Neural progenitor cell (in vitro differentiated cells): ENCODE results near the gene UBE2F. TPM values are rescaled to one million over a fixed set of nuclear protein-coding genes. Genes with fewer than 3 reads are reported as not detected.
A peak's percentile ranks its signal among the peaks of the same experiment; 100 is the strongest.

Experiments used
- DNase-seq: peaks from one replicate; pipeline ENCODE4 v3.0.0-alpha.2; 2016; ENCODE audit warnings: low spot score
- H2AFZ ChIP-seq: fragments of 200-600 bp; sonication (generic); replicated peaks from 2 replicates; pipeline ENCODE4 v1.6.1; 2016; ENCODE audit warnings: antibody characterized with exemption
- H3F3A ChIP-seq: fragments of 200-600 bp; sonication (generic); 2 replicates; pipeline ENCODE4 v1.6.1; 2016; ENCODE audit warnings: antibody characterized with exemption, low read depth
- H3K27ac ChIP-seq: fragments of 200-600 bp; sonication (generic); 2 replicates; pipeline ENCODE4 v1.5.1; 2016; ENCODE audit warnings: mild to moderate bottlenecking
- H3K27me3 ChIP-seq: fragments of 200-600 bp; sonication (generic); 2 replicates; pipeline ENCODE4 v1.6.1; 2016; ENCODE audit warnings: mild to moderate bottlenecking, moderate library complexity
- H3K36me3 ChIP-seq: fragments of 200-600 bp; sonication (generic); 2 replicates; pipeline ENCODE4 v1.5.1; 2016
- H3K4me1 ChIP-seq: fragments of 200-600 bp; sonication (generic); 2 replicates; pipeline ENCODE4 v1.6.1; 2016; ENCODE audit warnings: mixed run types
- H3K4me2 ChIP-seq: fragments of 200-600 bp; sonication (generic); 2 replicates; pipeline ENCODE4 v1.6.1; 2016
- H3K4me3 ChIP-seq: fragments of 200-600 bp; sonication (generic); 2 replicates; pipeline ENCODE4 v1.5.1; 2016
- H3K79me2 ChIP-seq: fragments of 200-600 bp; sonication (generic); 2 replicates; pipeline ENCODE4 v1.6.1; 2016; ENCODE audit warnings: low read depth
- H3K9ac ChIP-seq: fragments of 200-600 bp; sonication (generic); 2 replicates; pipeline ENCODE4 v1.6.1; 2016
- H3K9me3 ChIP-seq: fragments of 200-600 bp; sonication (generic); 2 replicates; pipeline ENCODE4 v1.5.1; 2016; ENCODE audit warnings: low read depth
- H4K20me1 ChIP-seq: fragments of 200-600 bp; sonication (generic); 2 replicates; pipeline ENCODE4 v1.6.1; 2016; ENCODE audit warnings: low read depth
- H3K27ac Mint-ChIP-seq: 3 replicates; pipeline ENCODE4 v1.8.0; 2021; ENCODE audit warnings: mixed read lengths
- H3K27me3 Mint-ChIP-seq: 2 replicates; pipeline ENCODE4 v1.8.0; 2022; ENCODE audit warnings: low read depth, mild to moderate bottlenecking, inconsistent platforms, moderate library complexity, mixed read lengths; ENCODE audit not compliant: insufficient read depth
- H3K36me3 Mint-ChIP-seq: 3 replicates; pipeline ENCODE4 v1.8.0; 2021; ENCODE audit warnings: mixed read lengths
- H3K4me1 Mint-ChIP-seq: 3 replicates; pipeline ENCODE4 v1.8.0; 2021; ENCODE audit warnings: mixed read lengths
- H3K4me3 Mint-ChIP-seq: 3 replicates; pipeline ENCODE4 v1.8.0; 2021; ENCODE audit warnings: mild to moderate bottlenecking, moderate library complexity, mixed read lengths
- H3K9me3 Mint-ChIP-seq: 3 replicates; pipeline ENCODE4 v1.8.0; 2020; ENCODE audit warnings: mixed read lengths
- EZH2 ChIP-seq: fragments of 200-600 bp; sonication (generic); IDR thresholded peaks from 2 replicates; pipeline ENCODE4 v1.6.1; 2017; ENCODE audit warnings: antibody characterized with exemption, mild to moderate bottlenecking, moderate library complexity
- EZH2phosphoT487 ChIP-seq: fragments of 200-600 bp; sonication (generic); IDR thresholded peaks from 2 replicates; pipeline ENCODE4 v1.6.1; 2017; ENCODE audit warnings: antibody characterized with exemption
- total RNA-seq: library from RNA; depleted of rRNA; stranded (reverse); fragments of >200 nt; gene quantifications from 2 replicates; pipeline ENCODE4 v1.2.3, GENCODE V29; 2015; ENCODE audit warnings: low replicate concordance
- TF ChIP-seq, protein P1 (sequence below): fragments of 200-600 bp; sonication (generic); IDR thresholded peaks from 2 replicates; pipeline ENCODE4 v1.5.1; 2017; ENCODE audit warnings: antibody characterized with exemption, mild to moderate bottlenecking

The UBE2F gene
- total RNA-seq, 1 donor from 2014 or later = 77.4 TPM

DNA sequence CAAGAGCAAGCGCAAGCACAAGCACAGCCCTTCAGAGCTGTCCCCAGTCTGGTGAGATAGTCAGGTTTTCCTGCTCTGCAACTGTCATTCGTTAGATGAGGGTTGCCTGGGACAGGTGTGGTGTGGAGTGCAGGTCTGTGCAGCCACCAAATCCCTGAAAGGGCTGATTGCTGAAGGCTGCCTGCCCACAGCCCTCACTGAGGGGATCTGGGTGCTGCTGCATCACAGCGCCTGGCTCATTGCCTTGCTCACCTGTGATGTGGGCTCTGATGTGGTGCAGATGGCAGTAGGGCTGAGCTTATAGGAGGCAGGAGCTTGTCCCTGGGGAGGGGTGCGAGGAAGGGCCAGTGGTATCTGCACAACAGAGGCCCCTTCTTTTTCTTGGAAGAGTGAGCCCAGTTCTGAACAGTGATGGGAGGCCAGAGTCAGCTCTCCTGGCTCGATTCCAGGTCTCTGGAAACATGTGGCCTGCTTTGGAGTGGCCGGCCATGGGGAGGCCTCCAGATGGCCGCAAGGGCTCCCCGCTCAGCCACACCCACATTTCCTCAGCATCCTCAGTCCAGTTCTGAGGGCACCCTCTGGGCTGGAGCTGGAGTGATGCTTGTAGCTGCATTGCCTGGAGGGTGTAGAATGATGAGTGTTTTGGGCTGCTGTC, 11.4 kb downstream of the UBE2F start:
- H3K4me3 Mint-ChIP-seq = no peak overlapping the region
- peaks cover 68% of the 10 kb centered on the region for H3K79me2 ChIP-seq
- H3K36me3 ChIP-seq = no peaks in the 10 kb centered on the region
- H3F3A ChIP-seq = no peaks in the 10 kb centered on the region
- H3K27me3 ChIP-seq = no peaks in the 10 kb centered on the region
- H3K4me1 Mint-ChIP-seq = peaks cover 25% of the 10 kb centered on the region
- no peak overlapping the region for H2AFZ ChIP-seq
- H4K20me1 ChIP-seq = peaks cover 58% of the 10 kb centered on the region
- no peak for DNase-seq
- H3K9me3 ChIP-seq = no peaks in the 10 kb centered on the region
- H3K4me2 ChIP-seq = no peak overlapping the region
- H3K9ac ChIP-seq = no peak overlapping the region
- H3K27me3 Mint-ChIP-seq = no peaks in the 10 kb centered on the region
- peaks cover 6% of the 10 kb centered on the region for H3K4me1 ChIP-seq
- H3K4me3 ChIP-seq = no peak overlapping the region
- H3K27ac ChIP-seq = no peak overlapping the region
- H3K36me3 Mint-ChIP-seq = peaks cover 15% of the 10 kb centered on the region
- no peak overlapping the region for H3K27ac Mint-ChIP-seq
- no peaks in the 10 kb centered on the region for H3K9me3 Mint-ChIP-seq
- TF ChIP-seq, protein P1, sequence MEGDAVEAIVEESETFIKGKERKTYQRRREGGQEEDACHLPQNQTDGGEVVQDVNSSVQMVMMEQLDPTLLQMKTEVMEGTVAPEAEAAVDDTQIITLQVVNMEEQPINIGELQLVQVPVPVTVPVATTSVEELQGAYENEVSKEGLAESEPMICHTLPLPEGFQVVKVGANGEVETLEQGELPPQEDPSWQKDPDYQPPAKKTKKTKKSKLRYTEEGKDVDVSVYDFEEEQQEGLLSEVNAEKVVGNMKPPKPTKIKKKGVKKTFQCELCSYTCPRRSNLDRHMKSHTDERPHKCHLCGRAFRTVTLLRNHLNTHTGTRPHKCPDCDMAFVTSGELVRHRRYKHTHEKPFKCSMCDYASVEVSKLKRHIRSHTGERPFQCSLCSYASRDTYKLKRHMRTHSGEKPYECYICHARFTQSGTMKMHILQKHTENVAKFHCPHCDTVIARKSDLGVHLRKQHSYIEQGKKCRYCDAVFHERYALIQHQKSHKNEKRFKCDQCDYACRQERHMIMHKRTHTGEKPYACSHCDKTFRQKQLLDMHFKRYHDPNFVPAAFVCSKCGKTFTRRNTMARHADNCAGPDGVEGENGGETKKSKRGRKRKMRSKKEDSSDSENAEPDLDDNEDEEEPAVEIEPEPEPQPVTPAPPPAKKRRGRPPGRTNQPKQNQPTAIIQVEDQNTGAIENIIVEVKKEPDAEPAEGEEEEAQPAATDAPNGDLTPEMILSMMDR = no peak
- no peak for TF ChIP-seq EZH2
- TF ChIP-seq EZH2phosphoT487 = no peak

DNA sequence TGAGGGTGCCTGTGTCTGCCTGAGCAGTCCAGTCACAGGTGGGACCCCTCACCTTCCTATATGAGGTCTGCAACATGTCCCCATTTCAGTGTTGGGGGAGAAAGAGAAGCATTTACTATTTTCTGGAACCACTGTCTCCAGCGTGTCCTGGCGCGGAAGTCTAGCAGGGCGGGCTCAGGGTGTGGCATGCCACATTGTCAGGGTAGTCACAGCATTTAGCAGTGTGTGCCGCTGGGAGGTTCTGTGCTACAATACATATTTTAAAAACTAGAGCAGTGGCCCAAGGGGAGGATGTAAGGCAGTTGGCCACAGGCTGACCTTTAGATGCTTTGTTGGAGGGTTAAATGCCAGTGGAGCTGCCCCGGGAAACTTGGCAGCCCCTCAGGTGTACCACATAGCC, 12.5 kb downstream of the UBE2F start:
- no peak overlapping the region for H3K4me2 ChIP-seq
- H4K20me1 ChIP-seq = peaks cover 56% of the 10 kb centered on the region
- no peak for DNase-seq
- no peaks in the 10 kb centered on the region for H3K9me3 Mint-ChIP-seq
- H3K27ac Mint-ChIP-seq = peak overlapping the region; percentile 42
- H3K27me3 ChIP-seq = no peaks in the 10 kb centered on the region
- peak overlapping the region; percentile 27 for H3K9ac ChIP-seq
- H3K79me2 ChIP-seq = peaks cover 68% of the 10 kb centered on the region
- peaks cover 6% of the 10 kb centered on the region for H3K4me1 ChIP-seq
- peaks cover 25% of the 10 kb centered on the region for H3K4me1 Mint-ChIP-seq
- no peaks in the 10 kb centered on the region for H3K27me3 Mint-ChIP-seq
- TF ChIP-seq, protein P1 = no peak
- TF ChIP-seq EZH2 = no peak
- TF ChIP-seq EZH2phosphoT487 = no peak
- no peaks in the 10 kb centered on the region for H3K9me3 ChIP-seq
- H3K4me3 Mint-ChIP-seq = no peak overlapping the region
- no peak overlapping the region for H3K4me3 ChIP-seq
- no peaks in the 10 kb centered on the region for H3F3A ChIP-seq
- H3K27ac ChIP-seq = no peak overlapping the region
- H2AFZ ChIP-seq = no peak overlapping the region
- peaks cover 18% of the 10 kb centered on the region for H3K36me3 Mint-ChIP-seq
- no peaks in the 10 kb centered on the region for H3K36me3 ChIP-seq

DNA sequence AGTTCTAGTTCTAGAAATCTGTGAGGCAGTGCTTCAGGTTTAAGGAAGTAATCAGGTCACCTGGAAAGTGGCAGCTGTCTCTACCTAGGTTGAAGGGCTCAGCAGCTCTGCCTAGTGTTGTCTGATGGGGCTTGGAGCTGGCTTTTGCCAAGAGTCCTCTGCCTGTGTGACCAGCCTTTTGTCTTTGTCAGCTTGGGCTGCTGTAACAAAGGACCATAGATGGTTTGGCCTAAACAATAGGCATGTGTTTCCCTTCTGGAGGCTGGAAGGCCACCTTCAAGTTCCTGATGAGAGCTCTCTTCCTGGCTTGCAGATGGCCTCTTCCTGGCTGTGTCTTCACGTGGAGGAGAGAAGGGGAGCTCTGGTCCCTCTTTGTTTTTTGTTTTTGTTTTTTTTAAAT, 13.3 kb downstream of the UBE2F start:
- TF ChIP-seq, protein P1 = no peak
- TF ChIP-seq EZH2 (no peak), EZH2phosphoT487 (no peak)
- Mint-ChIP-seq H3K27me3 (no peaks in the 10 kb centered on the region), H3K27ac (peak overlapping the region; percentile 46), H3K4me1 (peaks cover 26% of the 10 kb centered on the region), H3K36me3 (peaks cover 19% of the 10 kb centered on the region), H3K9me3 (no peaks in the 10 kb centered on the region), H3K4me3 (no peak overlapping the region)
- Histone ChIP-seq H3K9me3 (no peaks in the 10 kb centered on the region), H3K4me1 (peaks cover 6% of the 10 kb centered on the region), H3K27me3 (no peaks in the 10 kb centered on the region), H2AFZ (no peak overlapping the region), H3F3A (no peaks in the 10 kb centered on the region), H4K20me1 (peaks cover 56% of the 10 kb centered on the region), H3K36me3 (no peaks in the 10 kb centered on the region), H3K4me3 (no peak overlapping the region), H3K9ac (no peak overlapping the region), H3K4me2 (no peak overlapping the region), H3K27ac (no peak overlapping the region), H3K79me2 (peaks cover 70% of the 10 kb centered on the region)
- no peak for DNase-seq
